GM19463 (cell line): ENCODE data around the gene BRCA1.
"Not testable (repeated sequence)": the region's sequence is repeated elsewhere in the genome, so short reads cannot be mapped to it uniquely, and the experiment has no call there.

ENCODE experiments used
- ATAC-seq: cut with Tn5 transposase; IDR thresholded peaks from one replicate; pipeline ENCODE4 v1.9.1; 2021; ENCODE audit warnings: mild to moderate bottlenecking, moderate library complexity; ENCODE audit not compliant: unreplicated experiment

The BRCA1 gene

GRCh38 chr17:43070257-43070656, 54.9 kb downstream of the BRCA1 start:
- ATAC-seq, result no peak

- ATAC-seq, result no peak
These were observed 55.7 kb downstream of the BRCA1 start for GRCh38 chr17:43069368-43069898.

DNA sequence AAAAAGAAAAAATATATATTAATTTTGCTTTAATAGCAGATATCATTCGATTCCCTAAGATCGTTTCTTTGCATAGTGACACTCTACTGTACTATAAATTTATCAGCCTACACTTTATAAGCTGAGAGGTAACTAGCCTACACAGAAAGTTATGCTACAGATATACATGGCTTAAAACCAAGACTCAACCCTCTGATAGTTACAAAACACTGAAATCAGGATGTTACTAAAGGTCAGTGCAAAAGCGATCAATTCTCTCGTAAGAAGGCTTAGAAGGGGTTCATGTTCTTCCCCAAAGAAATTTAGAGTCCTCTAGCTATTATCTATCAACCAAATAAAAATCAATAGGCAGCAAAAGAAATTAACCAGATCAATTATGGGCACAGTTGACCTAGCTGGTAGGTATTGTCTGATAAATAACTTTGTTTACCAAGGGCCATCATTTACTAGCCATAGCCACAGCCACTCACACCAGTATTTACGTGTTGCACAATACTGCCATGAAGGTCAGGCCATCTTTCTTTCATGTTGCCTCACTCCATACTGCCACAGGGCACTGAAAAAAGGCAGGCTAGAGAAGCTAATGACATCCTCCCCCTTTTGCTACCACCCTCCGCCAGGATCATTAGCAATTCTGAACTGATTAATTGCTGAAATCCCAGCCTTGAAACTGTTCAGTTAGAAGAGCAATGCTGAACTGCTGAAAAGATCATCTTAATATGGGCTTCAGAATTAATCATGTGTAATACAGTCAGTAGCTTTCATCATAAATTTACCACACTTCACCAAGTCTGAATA, 56.4 kb downstream of the BRCA1 start:
- no peak for ATAC-seq

DNA sequence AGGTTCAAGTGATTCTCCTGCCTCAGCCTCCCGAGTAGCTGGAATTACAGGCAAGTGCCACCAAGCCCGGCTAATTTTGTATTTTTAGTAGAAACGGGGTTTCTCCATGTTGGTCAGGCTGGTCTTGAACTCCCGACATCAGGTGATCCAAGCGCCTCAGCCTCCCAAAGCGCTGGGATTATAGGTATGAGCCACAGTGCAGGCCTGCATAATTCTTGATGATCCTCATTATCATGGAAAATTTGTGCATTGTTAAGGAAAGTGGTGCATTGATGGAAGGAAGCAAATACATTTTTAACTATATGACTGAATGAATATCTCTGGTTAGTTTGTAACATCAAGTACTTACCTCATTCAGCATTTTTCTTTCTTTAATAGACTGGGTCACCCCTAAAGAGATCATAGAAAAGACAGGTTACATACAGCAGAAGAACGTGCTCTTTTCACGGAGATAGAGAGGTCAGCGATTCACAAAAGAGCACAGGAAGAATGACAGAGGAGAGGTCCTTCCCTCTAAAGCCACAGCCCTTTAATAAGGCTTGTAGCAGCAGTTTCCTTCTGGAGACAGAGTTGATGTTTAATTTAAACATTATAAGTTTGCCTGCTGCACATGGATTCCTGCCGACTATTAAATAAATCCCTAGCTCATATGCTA, 62.1 kb downstream of the BRCA1 start:
- no peak for ATAC-seq

- no peak for ATAC-seq
These were observed 69.1 kb downstream of the BRCA1 start for GRCh38 chr17:43056051-43056450.

- not testable (repeated sequence) for ATAC-seq
These were observed 72.2 kb downstream of the BRCA1 start for GRCh38 chr17:43053008-43053407.

- no peak for ATAC-seq
These were observed 73.2 kb downstream of the BRCA1 start for GRCh38 chr17:43051969-43052368.

- ATAC-seq, result no peak
These were observed 81.1 kb downstream of the BRCA1 start for GRCh38 chr17:43044024-43044423.

- no peak for ATAC-seq
These were observed 81.9 kb downstream of the BRCA1 start for GRCh38 chr17:43043307-43043706.

GRCh38 chr17:43042025-43042628, 83.0 kb downstream of the BRCA1 start:
- no peak for ATAC-seq

- no peak for ATAC-seq
These were observed 84.5 kb downstream of the BRCA1 start for GRCh38 chr17:43040655-43041054.

- ATAC-seq, result no peak
These were observed 85.5 kb downstream of the BRCA1 start for GRCh38 chr17:43039646-43040045.

- ATAC-seq, result no peak
These were observed 90.3 kb downstream of the BRCA1 start for GRCh38 chr17:43034894-43035293.

DNA sequence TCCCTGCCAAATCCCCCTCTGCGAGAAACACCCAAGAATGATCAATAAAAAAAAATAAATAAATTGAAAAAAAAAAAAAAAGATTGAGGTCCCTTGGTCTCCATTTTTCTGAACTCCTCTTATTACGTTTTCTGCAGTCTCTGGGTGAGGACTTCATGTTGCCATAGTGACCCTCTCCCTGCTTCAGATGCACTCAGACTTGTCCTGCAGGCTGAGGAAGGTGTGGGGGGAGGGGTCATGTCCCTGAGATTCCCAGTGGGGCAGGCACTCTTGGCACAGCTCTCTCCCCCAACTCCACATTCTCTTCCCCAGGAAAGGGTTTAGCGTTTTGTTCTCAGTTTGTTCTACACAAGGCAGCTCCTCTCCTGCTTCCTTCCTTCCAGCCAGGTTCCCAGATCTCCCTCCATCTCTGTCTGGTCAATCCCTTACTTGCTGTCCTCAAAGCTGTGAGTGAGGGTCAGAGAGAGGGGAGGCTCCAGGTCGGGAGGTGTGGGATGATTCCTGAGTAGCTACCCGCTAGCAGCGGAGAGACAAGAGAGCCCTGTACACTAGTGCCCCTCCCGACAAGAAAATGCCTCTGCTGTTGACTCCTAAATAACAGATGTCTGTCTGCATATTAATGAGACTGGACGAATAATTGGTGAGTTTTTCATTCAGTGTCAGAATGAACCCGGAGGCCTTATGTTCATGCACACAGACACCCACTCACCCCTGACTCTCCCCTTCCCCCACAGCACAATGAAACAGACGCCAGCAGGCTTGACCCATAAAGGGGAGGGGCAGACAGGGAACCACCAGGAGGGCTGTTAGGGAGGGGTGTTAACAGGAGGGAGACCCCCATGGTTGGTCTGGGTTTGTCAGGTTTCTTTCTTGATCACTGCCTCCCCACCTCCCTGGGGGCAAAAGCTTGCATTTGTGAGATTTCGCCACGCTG, 90.9 kb downstream of the BRCA1 start:
- no peak for ATAC-seq

GRCh38 chr17:43031666-43032065, 93.5 kb downstream of the BRCA1 start:
- ATAC-seq, result no peak

GRCh38 chr17:43030137-43030767, 94.9 kb downstream of the BRCA1 start:
- no peak for ATAC-seq

- ATAC-seq, result no peak
These were observed 96.8 kb downstream of the BRCA1 start for GRCh38 chr17:43028221-43028861.

- no peak for ATAC-seq
These were observed 97.8 kb downstream of the BRCA1 start for GRCh38 chr17:43027091-43028032.

DNA sequence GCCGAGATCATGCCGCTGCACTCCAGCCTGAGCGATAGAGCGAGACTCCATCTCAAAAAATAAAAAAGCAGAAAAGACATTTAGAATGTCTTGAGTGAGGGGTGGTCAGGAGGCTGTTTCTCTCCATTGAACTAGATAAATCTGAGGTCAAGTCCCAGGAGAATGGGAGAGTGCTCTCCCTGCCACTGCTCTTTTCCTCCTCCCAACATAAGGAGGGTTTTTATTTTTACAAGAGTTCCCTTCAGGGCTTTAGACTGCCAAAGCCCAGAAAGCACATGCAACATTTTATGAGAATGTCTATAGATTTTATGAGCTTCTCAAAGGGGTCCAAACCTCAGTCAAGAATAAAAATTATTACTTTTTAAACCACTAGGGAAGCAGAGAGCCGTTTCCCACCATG, 98.6 kb downstream of the BRCA1 start:
- ATAC-seq, result no peak
